Heart left ventricle (tissue), 13 donors: ENCODE data around the gene BNC2.

Experiments used
- POLR2A ChIP-seq, 2 donors: fragments of 450-650 bp; IDR thresholded peaks; one replicate each; pipeline ENCODE4 v1.6.1; 2017; ENCODE audit warnings: antibody characterized with exemption in 2 of 2, mild to moderate bottlenecking in 2 of 2, moderate library complexity in 2 of 2
- TF ChIP-seq, protein P1 (sequence below), 12 donors: fragments of 200-600 bp; sonication (generic) in 4 of 12; IDR thresholded peaks; one replicate each; pipeline versions ENCODE4 v1.5.0 to v1.8.0; 2018 to 2022; ENCODE audit warnings: antibody characterized with exemption in 12 of 12, mild to moderate bottlenecking in 5 of 12
- donor health status: ischemic (EF 13 %, LVEDD 7.1; RV severe dilation, severe dysfunction).
- donor health status: DM: no; HTN: yes; CAD: no.
- donor health status: DM: no; HTN: no; CAD: no.
- donor health status: ischemic (EF 25% LVEDD 6.9; RV normal size, moderate dysfunction).
- donor health status: ischemic (EF 25% LVEDD 5.7; RV mildly dilated, moderate dysfunction).
- donor health status: ischemic (EF 35%, LVEDD 5.7; RV mildly dilated, moderate dysfunction).
- donor health status: nonischemic (EF 11% LVEDD 7.7; RV severe dilation, severe dysfunction).
- donor health status: DM: yes; HTN: yes; CAD: no.
- donor health status: PGD.
- donor health status: ischemic (EF 29% LVEDD 5.4; RV normal size, mild dysfunction).
- donor health status: nonischemic (EF 23%, LVEDD 6.1; RV moderate dilation, normal function).

DNA sequence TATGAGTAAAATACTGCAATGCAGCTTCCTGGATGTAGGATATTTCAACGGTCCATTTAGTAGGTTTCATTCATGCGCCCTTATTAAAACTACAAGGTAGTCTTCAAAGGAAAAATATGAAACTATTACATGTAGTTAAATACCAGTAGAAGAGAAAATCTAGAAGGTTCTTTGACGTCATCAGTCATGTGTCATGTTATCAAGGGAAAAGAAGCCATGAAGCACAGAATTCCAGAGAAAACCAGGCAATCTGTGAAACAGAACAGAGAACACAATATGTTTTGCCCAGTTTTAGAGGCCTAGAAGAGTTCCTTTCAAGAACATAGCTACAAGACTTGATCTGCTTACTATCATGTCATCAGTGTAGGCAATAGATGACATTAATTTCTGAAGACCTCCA, 38.4 kb downstream of the BNC2 start:
- TF ChIP-seq, protein P1, sequence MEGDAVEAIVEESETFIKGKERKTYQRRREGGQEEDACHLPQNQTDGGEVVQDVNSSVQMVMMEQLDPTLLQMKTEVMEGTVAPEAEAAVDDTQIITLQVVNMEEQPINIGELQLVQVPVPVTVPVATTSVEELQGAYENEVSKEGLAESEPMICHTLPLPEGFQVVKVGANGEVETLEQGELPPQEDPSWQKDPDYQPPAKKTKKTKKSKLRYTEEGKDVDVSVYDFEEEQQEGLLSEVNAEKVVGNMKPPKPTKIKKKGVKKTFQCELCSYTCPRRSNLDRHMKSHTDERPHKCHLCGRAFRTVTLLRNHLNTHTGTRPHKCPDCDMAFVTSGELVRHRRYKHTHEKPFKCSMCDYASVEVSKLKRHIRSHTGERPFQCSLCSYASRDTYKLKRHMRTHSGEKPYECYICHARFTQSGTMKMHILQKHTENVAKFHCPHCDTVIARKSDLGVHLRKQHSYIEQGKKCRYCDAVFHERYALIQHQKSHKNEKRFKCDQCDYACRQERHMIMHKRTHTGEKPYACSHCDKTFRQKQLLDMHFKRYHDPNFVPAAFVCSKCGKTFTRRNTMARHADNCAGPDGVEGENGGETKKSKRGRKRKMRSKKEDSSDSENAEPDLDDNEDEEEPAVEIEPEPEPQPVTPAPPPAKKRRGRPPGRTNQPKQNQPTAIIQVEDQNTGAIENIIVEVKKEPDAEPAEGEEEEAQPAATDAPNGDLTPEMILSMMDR (IDR thresholded peaks at IDR 0.05), result no peak
- TF ChIP-seq POLR2A (IDR thresholded peaks at IDR 0.05), result no peak
